T-helper 2 cell treated with Interferon-gamma antibody and Interleukin-4, amounts not matched to agents 5 μg/mL and 100 μg/mL, for 36 hours (primary cell): ENCODE measurements around the gene PLA2G4A.

Experiments used
- DNase-seq: peaks from one replicate; pipeline ENCODE4 v3.0.0; 2021; ENCODE audit warnings: low spot score
- H3K27ac Mint-ChIP-seq: one replicate; pipeline ENCODE4 v1.8.0; 2021; ENCODE audit warnings: mild to moderate bottlenecking, mixed read lengths
- H3K27me3 Mint-ChIP-seq: one replicate; pipeline ENCODE4 v1.8.0; 2021; ENCODE audit warnings: low read depth, mixed read lengths
- H3K36me3 Mint-ChIP-seq: one replicate; pipeline ENCODE4 v1.8.0; 2021; ENCODE audit warnings: low read depth, mixed read lengths
- H3K4me1 Mint-ChIP-seq: one replicate; pipeline ENCODE4 v1.8.0; 2021; ENCODE audit warnings: low read depth, mixed read lengths
- H3K4me3 Mint-ChIP-seq: one replicate; pipeline ENCODE4 v1.8.0; 2022; ENCODE audit warnings: mild to moderate bottlenecking, moderate library complexity, mixed read lengths
- H3K9me3 Mint-ChIP-seq: one replicate; pipeline ENCODE4 v1.8.0; 2021; ENCODE audit warnings: mixed read lengths

The PLA2G4A gene

DNA sequence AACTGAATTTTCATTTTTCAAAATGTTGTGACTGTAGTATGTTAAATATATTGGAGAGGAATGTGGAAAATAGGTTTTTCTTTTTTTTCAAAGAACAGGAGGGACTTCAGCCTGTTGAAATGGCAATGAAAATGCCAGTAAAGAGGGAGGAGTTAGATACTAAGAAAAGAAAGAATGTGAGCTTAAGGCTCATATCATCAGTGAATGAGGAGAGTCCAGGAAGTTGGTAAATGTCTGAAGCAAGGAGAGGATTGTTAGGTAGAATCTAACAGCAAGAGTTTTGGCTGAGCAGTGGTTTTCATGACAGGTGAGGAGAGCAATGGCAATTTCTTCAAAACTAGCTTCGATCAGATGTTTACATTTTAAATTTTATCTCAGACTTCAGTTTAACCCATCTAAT, 43.0 kb downstream of the PLA2G4A start:
- DNase-seq: no peak
- Mint-ChIP-seq H3K4me1 (peaks cover 11% of the 10 kb centered on the region), H3K9me3 (peaks cover 6% of the 10 kb centered on the region), H3K36me3 (peaks cover 3% of the 10 kb centered on the region), H3K4me3 (no peak overlapping the region), H3K27me3 (no peaks in the 10 kb centered on the region), H3K27ac (no peak overlapping the region)

DNA sequence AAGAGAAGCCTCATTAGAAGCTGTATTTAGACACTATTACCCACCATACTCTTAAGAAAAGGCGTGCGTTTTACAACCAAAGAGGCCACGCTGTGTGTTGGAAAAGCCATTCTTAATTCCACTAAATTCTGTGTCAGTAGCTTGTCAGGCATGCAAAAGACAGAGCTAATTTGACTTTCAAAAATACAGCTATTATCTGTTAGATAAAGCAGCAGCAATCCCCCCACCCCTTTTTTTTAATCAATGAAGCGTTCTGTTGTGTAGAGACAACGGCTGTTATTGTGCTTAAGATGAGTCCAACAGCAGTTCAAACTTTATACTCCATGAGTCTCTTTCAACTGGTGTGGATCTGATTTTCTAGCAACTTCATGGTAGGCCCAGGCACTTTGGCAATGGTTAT, 43.5 kb downstream of the PLA2G4A start:
- Mint-ChIP-seq H3K36me3 (peaks cover 3% of the 10 kb centered on the region), H3K27ac (no peak overlapping the region), H3K9me3 (peaks cover 6% of the 10 kb centered on the region), H3K27me3 (no peaks in the 10 kb centered on the region), H3K4me3 (no peak overlapping the region), H3K4me1 (peaks cover 11% of the 10 kb centered on the region)
- no peak for DNase-seq

DNA sequence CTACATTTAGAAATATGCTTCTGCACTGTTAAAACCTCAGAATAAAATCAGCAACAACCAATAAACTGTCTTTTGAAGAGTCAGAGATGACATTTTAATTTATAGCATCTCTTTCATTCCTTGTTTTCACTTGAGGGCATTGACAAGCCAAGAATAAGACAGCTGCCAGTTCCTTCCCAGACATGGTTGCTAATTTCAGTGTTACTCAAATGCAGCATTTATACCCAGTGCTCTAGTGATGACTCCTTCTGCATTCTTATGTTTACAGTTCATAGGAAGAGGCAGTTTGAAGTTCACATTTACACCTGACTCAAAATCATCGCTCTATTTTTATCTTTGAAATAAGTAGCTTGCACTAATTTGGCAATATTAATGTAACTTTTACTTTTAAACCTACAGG, 44.9 kb downstream of the PLA2G4A start:
- Mint-ChIP-seq H3K27ac (no peak overlapping the region), H3K27me3 (no peaks in the 10 kb centered on the region), H3K4me1 (peaks cover 13% of the 10 kb centered on the region), H3K9me3 (peaks cover 1% of the 10 kb centered on the region), H3K4me3 (no peak overlapping the region), H3K36me3 (peaks cover 3% of the 10 kb centered on the region)
- no peak for DNase-seq

DNA sequence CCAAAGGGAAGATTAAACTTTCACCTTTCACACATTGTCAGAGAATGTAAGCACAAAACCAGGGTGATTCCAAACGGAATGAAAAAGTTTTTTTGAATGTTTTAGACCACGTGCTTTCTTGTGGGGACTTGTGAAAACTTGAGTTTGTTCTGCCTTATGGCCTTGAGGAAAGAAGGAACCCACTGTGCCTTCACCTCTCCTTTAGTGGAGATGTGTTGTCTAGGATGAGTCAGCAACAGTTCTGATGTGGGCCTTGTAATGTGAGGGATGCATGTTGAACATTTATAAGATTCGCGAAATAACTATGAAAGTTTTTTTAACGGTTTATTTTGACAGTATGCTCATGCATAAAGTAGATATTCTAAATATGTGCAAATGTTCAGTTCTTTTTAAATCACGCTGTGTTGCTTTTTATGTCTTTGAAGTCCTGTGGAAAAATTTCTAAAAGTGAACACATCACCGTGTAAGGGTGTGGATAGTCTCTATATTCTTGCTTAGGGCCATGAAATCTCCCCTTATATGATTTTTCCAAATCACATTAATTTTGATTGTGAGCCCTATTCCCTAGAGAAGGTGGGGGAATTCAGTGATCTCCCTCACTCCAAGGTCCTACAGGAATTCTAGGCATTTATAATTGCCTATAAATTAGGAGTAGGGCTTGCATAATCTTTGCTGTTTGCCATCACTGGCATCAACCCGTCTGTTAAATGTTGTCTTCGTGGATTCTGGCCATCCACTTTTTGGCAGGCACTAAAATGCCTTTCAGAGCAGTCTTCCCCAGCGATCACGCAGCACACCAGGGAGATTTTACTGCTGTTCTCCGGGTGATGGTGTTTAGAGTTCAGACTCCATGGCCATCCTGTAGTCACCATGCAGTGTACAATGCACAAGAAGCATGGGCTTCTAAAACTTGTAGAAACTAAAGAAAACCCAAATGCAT, 47.4 kb downstream of the PLA2G4A start:
- Mint-ChIP-seq H3K27ac (no peak overlapping the region), H3K27me3 (no peaks in the 10 kb centered on the region), H3K4me1 (peaks cover 6% of the 10 kb centered on the region), H3K4me3 (no peak overlapping the region), H3K9me3 (no peaks in the 10 kb centered on the region), H3K36me3 (no peaks in the 10 kb centered on the region)
- no peak for DNase-seq

DNA sequence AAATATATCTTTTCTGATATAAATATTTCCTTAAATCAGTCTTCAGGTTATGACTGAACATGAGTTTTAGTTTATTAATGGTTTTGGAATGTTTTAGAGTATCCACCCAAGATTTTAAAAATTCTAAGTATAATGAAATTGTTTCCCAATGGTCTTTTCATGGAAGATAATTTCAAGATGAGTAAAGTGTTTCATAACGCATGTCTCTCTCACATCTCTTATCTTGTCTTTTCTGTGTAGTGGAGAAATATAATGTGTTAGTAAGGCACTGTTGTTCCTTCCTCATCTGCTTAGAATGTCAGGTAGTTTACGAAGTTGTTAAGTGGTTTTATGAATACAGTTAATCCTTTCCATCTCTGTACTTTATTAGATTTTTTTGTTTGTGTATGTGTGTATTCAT, 49.6 kb downstream of the PLA2G4A start:
- Mint-ChIP-seq H3K27me3 (no peaks in the 10 kb centered on the region), H3K4me1 (peaks cover 5% of the 10 kb centered on the region), H3K4me3 (no peak overlapping the region), H3K27ac (no peak overlapping the region), H3K36me3 (no peaks in the 10 kb centered on the region), H3K9me3 (peaks cover 7% of the 10 kb centered on the region)
- no peak for DNase-seq

DNA sequence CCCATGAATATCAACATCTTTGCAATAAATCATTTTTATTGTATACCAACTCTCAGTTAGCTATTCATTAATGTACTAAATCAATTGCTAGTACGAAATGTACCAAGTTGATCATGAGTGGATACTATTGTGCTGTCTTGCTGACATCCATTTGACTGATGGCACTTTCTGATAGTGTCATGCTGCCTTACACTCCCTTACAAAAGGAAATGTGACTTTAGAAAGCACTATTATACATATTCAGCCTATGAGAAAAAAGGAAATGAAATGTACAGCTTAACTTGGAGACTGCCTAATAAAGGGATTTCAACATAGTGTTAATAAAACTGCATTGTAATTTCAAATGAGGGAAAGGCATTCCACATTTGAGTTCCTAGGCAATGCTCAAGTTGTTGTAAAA, 52.2 kb downstream of the PLA2G4A start:
- Mint-ChIP-seq H3K27me3 (no peaks in the 10 kb centered on the region), H3K9me3 (peaks cover 21% of the 10 kb centered on the region), H3K27ac (no peak overlapping the region), H3K4me3 (no peak overlapping the region), H3K36me3 (peaks cover 6% of the 10 kb centered on the region), H3K4me1 (peaks cover 2% of the 10 kb centered on the region)
- DNase-seq: no peak

DNA sequence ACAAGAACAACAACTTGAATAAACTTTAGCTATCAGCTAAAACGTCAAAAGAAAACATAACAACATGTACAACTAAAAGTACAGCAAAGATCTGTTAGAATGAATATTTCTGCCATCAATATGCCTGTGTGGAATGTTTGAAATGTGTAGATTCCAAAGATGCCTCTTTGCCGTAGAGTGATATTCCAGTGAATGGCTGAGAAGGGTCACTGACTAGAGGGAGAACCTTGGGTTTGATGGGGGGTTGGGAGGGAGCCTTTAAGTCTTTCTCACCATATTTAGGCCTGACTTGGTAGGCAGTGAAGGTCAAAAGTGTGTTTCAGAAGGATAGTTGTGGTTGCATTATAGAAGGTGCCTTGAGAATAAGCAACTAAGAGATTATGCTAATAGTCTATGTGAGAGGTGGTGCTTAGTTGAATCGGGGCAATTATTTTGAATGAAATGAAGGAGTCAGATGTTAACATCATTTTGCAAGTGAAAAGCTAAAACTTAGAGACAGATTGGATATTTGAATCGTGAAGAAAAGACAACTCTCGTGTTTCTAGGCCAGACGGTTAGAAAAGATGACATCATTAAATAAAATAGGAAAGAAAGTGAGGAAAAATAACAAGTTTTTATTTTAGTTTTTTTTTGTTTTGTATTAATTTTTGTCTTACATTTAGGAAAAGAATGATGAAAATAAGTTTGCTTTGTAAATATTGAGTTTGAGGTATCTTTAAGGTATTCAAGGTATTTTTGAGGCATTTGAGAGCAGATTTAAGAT, 53.8 kb downstream of the PLA2G4A start:
- Mint-ChIP-seq H3K27me3 (no peaks in the 10 kb centered on the region), H3K4me1 (peaks cover 2% of the 10 kb centered on the region), H3K9me3 (peaks cover 21% of the 10 kb centered on the region), H3K27ac (no peak overlapping the region), H3K36me3 (peaks cover 6% of the 10 kb centered on the region), H3K4me3 (no peak overlapping the region)
- DNase-seq: no peak

DNA sequence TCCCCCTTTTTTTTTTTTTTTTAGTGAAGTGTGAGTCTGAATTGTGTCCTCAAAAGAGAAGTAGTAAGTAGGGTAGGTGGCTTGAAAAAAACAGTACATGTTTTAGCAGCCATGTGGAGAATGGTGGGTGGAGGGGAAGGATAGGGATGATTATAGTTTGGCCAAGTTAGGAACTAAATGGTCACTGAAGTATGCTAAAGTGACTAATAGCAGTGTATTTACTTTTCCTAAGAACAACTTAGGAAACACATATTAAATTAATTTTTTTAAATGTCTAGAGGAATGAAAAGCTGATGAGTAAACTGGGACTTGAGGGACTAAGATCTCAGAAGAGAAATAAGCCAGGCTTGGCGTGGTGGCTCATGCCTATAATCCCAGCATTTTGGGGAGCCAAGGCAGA, 55.5 kb downstream of the PLA2G4A start:
- no peak overlapping the region for H3K4me3 Mint-ChIP-seq
- H3K9me3 Mint-ChIP-seq: peaks cover 21% of the 10 kb centered on the region
- H3K27me3 Mint-ChIP-seq: no peaks in the 10 kb centered on the region
- H3K4me1 Mint-ChIP-seq: no peaks in the 10 kb centered on the region
- H3K27ac Mint-ChIP-seq: no peak overlapping the region
- no peak for DNase-seq
- H3K36me3 Mint-ChIP-seq: peaks cover 6% of the 10 kb centered on the region

DNA sequence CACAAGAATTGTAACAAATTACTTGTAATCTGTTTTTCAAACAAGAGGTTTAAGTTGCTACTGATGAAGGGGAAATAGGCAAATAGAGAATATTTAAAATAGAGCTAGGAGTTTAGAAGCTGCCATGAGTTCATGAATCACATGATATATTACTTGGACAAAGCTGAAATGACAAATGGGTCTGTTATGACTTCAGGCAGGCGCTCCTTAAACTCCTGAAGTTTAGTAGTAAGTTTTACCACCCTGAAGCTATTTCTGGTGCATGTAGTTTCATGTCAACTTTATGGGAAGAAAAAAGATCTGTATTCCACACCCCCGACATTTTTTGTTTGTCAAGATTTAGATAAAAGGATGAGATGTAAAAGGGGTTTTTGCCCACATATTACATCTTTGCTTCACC, 58.5 kb downstream of the PLA2G4A start:
- no peaks in the 10 kb centered on the region for H3K27me3 Mint-ChIP-seq
- no peak overlapping the region for H3K27ac Mint-ChIP-seq
- H3K9me3 Mint-ChIP-seq: peaks cover 21% of the 10 kb centered on the region
- H3K4me3 Mint-ChIP-seq: no peak overlapping the region
- no peaks in the 10 kb centered on the region for H3K4me1 Mint-ChIP-seq
- DNase-seq: no peak
- peaks cover 6% of the 10 kb centered on the region for H3K36me3 Mint-ChIP-seq

DNA sequence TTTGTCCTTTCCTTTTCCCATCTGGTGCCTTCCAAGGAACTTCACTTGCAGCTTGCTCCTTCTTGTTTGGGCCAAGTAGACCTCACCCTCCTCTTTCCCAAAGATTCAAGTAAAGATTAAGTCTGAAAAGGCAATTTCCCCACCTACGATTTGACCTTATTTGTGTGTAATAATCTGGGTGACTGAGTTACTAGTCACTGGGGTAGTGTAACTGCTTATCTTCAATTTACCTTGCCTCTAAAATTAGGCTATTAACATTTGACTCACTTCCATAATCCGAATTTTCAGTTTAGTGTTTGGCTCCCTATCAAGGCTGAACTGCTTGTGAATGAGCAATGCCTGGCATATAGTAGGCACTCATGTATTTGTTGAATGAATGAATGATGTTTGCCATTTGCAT, 59.6 kb downstream of the PLA2G4A start:
- Mint-ChIP-seq H3K27me3 (no peaks in the 10 kb centered on the region), H3K27ac (no peak overlapping the region), H3K9me3 (peaks cover 13% of the 10 kb centered on the region), H3K4me3 (no peak overlapping the region), H3K36me3 (peaks cover 6% of the 10 kb centered on the region), H3K4me1 (no peaks in the 10 kb centered on the region)
- DNase-seq: no peak

DNA sequence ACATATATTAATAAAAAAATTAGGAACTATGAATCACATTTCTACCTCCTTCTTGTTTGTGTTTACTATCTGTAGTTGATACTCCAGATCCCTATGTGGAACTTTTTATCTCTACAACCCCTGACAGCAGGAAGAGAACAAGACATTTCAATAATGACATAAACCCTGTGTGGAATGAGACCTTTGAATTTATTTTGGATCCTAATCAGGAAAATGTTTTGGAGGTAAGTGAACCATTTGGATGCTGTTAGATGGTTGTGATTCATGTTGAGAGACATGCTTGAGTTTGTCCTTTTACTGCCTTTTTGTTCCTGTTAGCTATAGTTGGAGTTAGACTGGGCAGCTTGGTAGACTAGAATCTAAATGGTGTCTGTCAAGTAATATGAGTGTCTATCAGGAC, 64.2 kb downstream of the PLA2G4A start:
- Mint-ChIP-seq H3K4me1 (peaks cover 2% of the 10 kb centered on the region), H3K27ac (no peak overlapping the region), H3K36me3 (no peaks in the 10 kb centered on the region), H3K9me3 (no peaks in the 10 kb centered on the region), H3K4me3 (no peak overlapping the region), H3K27me3 (no peaks in the 10 kb centered on the region)
- no peak for DNase-seq

DNA sequence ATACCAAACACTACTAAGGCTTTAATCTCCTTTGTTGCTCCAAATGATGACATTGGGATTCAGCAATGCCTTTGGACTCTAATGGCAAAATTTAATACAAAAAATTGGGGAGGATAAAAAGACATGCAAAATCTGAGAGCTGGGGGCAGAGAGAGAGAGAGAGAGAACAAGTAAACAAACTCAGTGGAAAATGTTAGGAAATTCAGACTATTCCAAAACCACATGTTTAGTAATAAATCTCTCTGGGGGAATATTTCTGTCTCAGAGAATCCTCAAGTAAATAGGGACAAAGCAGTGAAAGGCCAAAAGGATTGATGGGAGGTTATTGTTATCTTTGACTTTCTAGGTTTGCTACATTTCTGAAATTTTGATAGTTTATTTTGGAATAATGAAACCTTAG, 65.7 kb downstream of the PLA2G4A start:
- DNase-seq: no peak
- Mint-ChIP-seq H3K4me3 (no peak overlapping the region), H3K27ac (no peak overlapping the region), H3K9me3 (no peaks in the 10 kb centered on the region), H3K27me3 (no peaks in the 10 kb centered on the region), H3K4me1 (peaks cover 6% of the 10 kb centered on the region), H3K36me3 (no peaks in the 10 kb centered on the region)

DNA sequence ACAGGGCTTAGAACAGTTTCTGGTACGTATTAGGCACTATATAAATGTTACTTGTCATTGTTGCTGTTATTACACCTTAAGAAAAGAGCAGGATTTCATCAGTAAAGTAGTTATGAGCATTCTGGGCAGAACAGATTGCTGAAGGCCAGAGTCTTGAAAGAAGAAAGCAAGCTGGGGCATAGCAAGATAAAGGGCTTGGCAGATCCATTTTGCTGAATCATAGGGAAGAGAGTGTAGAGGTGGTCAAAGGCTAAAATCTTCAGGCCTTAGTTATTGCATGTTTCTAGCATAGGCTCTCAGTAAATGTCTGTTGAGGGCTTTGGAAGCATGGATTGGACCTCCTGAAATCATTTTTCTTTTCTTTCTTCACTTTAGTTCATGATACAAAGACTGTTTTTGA, 67.5 kb downstream of the PLA2G4A start:
- H3K27ac Mint-ChIP-seq: no peak overlapping the region
- no peaks in the 10 kb centered on the region for H3K27me3 Mint-ChIP-seq
- no peak overlapping the region for H3K4me3 Mint-ChIP-seq
- DNase-seq: no peak
- H3K4me1 Mint-ChIP-seq: peaks cover 17% of the 10 kb centered on the region
- peaks cover 3% of the 10 kb centered on the region for H3K9me3 Mint-ChIP-seq
- peaks cover 3% of the 10 kb centered on the region for H3K36me3 Mint-ChIP-seq

DNA sequence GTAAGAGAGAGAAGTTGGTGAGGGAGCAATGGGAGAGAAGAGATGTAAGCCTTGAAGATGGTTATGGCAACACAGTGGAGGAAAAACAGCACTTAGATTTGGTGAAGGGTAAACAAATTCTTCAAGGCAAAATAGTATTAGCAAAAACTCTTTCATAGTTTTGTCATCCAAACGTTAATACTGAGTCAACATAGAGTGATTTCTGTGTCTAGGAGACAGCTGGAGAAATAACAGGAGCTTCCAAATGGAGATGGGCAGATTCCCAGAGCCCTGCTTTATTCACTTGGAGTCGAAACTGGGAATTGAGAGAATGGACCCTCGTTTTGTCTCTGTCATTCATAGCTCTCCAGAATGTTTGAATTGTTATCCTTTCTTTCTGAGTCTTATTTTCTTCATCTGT, 68.3 kb downstream of the PLA2G4A start:
- Mint-ChIP-seq H3K9me3 (peaks cover 3% of the 10 kb centered on the region), H3K36me3 (peaks cover 3% of the 10 kb centered on the region), H3K4me3 (no peak overlapping the region), H3K27me3 (no peaks in the 10 kb centered on the region), H3K27ac (no peak overlapping the region), H3K4me1 (peaks cover 21% of the 10 kb centered on the region)
- no peak for DNase-seq
